ENCODE data around the gene SMURF2.
"Not testable (repeated sequence)": the region's sequence is repeated elsewhere in the genome, so short reads cannot be mapped to it uniquely, and the experiment has no call there.

The SMURF2 gene

DNA sequence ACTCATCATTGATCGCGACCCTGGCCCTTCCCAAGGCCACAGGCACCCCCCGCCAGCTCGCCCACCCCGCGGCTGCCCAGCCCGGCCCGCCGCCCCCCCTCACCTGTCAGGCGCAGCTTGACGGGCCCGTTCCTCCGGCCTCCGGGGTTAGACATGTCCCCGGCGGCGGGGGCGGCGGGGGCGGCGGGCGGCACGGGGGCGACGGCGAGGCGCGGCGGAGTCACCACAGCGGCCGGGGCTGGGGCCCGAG, 456 bp downstream of the SMURF2 start:
- Histone ChIP-seq H3K36me3 (replicated peaks) (peaks cover 11% of the 10 kb centered on the region), H3K27ac (peak overlapping the region; percentile 93), H3K27me3 (replicated peaks) (no peaks in the 10 kb centered on the region), H3K4me3 (ENCODE audit: low read depth, low read length) (peak overlapping the region; percentile 78)
- in situ Hi-C loops (cut with HindIII; ENCODE audit: low pct_ligation_motif_present, low sequenced_read_pairs): no loop called here
- TF ChIP-seq, protein P1, sequence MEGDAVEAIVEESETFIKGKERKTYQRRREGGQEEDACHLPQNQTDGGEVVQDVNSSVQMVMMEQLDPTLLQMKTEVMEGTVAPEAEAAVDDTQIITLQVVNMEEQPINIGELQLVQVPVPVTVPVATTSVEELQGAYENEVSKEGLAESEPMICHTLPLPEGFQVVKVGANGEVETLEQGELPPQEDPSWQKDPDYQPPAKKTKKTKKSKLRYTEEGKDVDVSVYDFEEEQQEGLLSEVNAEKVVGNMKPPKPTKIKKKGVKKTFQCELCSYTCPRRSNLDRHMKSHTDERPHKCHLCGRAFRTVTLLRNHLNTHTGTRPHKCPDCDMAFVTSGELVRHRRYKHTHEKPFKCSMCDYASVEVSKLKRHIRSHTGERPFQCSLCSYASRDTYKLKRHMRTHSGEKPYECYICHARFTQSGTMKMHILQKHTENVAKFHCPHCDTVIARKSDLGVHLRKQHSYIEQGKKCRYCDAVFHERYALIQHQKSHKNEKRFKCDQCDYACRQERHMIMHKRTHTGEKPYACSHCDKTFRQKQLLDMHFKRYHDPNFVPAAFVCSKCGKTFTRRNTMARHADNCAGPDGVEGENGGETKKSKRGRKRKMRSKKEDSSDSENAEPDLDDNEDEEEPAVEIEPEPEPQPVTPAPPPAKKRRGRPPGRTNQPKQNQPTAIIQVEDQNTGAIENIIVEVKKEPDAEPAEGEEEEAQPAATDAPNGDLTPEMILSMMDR (IDR thresholded peaks at IDR 0.05; ENCODE audit: low read depth, low read length, missing control alignments): no peak
- DNase-seq: no peak

DNA sequence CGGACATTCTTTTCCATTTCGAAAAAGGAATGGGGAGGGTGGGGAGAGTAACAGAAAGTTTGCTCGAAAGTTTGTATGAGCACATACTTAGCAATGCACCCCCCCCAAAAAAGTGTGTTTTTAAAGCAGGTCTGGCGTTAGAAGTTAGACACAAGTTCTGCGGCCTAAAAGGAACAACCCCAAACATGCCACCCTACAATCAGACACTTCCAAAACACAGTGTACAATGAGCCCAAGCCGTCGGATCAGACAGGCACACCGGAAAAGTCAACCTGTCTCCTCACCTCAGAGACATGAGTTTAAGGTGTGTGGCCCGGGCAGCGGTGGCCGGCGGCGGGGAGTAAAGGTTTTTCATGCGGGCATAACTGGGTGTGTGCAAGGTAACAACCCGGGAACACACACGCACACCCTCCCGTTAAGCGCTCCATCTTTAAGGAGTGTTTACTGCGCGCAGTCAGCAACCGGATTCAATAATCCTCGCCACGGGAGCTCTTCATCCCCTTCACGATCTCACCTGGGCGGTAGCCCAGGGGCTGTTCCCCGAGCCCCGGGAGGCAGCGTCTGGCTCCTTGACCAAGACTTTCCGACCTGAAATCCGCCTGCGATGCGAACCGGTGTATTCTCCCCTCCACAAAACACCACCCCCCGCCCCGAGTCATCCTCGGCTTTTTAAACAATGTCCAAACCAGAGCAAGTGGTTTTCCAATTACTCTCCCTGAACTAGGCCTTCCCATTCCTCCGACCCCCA, 955 bp downstream of the SMURF2 start:
- peak overlapping the region; percentile 78 for H3K4me3 ChIP-seq (ENCODE audit: low read depth, low read length)

DNA sequence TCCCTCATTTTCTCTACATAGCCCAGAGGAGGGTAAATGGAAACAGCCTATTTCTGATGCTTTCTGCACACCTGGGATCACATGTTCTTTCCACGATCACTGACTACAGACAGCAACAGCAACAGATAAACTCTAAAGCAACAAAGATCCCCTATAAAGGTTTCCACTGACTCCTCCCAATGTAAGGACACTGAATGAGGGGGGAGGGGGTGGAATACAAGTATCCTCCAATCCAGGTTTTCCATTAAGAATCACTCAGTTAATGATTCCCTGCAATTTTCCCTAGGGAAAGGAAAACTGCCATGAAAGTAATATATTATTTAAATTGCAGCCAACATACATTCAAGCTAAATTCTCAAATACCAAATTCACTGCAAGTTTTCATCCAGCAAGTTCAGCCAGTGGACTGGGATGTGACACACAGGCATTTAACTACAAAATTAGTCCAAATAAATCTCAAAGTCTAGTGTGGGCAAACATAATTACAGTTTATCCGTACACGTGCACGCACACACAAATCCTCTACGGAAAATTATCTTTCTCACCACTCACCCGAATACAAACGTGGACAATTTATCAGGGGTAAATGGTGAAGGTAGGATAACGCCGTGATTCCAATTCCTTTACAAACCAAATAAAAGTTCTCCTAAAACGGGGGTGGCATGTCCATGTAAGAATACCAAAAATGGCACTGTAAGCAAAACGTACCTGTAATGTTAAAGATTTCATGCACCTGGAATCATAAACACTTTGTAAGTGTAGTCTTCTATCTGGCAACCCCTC, 1.7 kb downstream of the SMURF2 start:
- Histone ChIP-seq H3K27ac (peak overlapping the region; percentile 58), H3K36me3 (replicated peaks) (peaks cover 12% of the 10 kb centered on the region), H3K4me3 (ENCODE audit: low read depth, low read length) (peak overlapping the region; percentile 78)
- in situ Hi-C loops (cut with HindIII; ENCODE audit: low pct_ligation_motif_present, low sequenced_read_pairs); DNase-seq; H3K27me3 ChIP-seq (replicated peaks): not testable (repeated sequence)

More for the DNA sequence above, 955 bp downstream of the SMURF2 start:
- H3K27me3 ChIP-seq (replicated peaks); in situ Hi-C loops (cut with HindIII; ENCODE audit: low pct_ligation_motif_present, low sequenced_read_pairs); DNase-seq: not testable (repeated sequence)
- Histone ChIP-seq H3K36me3 (replicated peaks) (peaks cover 12% of the 10 kb centered on the region), H3K27ac (peak overlapping the region; percentile 58)

DNA sequence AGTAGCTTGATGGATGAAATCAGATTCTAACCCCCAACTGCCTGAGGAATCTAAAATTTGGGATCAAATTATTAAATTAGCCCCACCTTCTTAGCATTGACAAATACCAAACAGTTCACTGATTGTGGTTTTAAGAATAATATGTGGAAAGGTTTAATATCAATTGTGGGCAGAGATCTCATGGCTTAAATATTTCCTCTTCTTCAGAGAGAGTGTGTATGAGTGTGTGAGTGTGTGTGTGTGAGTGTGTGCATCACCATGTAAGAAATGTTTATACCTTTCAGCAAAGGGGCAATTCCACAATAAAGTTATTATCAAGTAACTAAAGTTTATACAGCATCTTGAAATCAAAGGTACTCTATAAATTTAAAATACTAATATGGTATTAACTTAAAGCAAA, 3.2 kb downstream of the SMURF2 start:
- in situ Hi-C loops (cut with HindIII; ENCODE audit: low pct_ligation_motif_present, low sequenced_read_pairs): no loop called here
- H3K36me3 ChIP-seq (replicated peaks): peaks cover 12% of the 10 kb centered on the region
- H3K27me3 ChIP-seq (replicated peaks): no peaks in the 10 kb centered on the region
- peak; percentile 63 for DNase-seq
- peak overlapping the region; percentile 19 for H3K27ac ChIP-seq
- peak overlapping the region; percentile 33 for H3K4me3 ChIP-seq (ENCODE audit: low read depth, low read length)
- TF ChIP-seq, protein P1 (IDR thresholded peaks at IDR 0.05; ENCODE audit: low read depth, low read length, missing control alignments): no peak

DNA sequence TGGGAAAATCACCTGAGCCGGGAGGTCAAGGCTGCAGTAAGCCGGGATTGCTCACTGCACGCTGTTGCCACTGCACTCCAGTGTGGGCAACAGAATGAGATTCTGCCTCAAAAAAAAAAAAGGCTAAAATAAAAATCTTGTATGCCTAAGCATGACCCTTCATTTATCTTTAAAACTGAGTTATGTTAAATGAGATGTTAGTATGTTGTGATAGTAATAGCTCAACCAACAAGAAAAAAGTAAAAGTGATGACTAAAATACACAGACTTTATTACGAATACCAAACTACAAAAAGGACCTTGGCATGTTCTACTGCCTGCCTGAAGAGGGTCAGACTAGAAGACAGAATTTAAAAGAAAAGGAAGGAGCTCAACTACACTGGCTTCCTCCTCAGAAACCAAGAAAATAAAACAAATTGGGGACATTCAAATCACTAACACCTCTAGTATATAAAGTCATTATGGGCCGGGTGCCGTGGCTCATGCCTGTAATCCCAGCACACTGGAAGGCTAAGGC, 4.4 kb downstream of the SMURF2 start:
- no peak overlapping the region for H3K4me3 ChIP-seq (ENCODE audit: low read depth, low read length)
- in situ Hi-C loops (cut with HindIII; ENCODE audit: low pct_ligation_motif_present, low sequenced_read_pairs): no loop called here
- H3K27me3 ChIP-seq (replicated peaks): no peaks in the 10 kb centered on the region
- peaks cover 12% of the 10 kb centered on the region for H3K36me3 ChIP-seq (replicated peaks)
- DNase-seq: no peak
- TF ChIP-seq, protein P1 (IDR thresholded peaks at IDR 0.05; ENCODE audit: low read depth, low read length, missing control alignments): no peak
- peak overlapping the region; percentile 19 for H3K27ac ChIP-seq

DNA sequence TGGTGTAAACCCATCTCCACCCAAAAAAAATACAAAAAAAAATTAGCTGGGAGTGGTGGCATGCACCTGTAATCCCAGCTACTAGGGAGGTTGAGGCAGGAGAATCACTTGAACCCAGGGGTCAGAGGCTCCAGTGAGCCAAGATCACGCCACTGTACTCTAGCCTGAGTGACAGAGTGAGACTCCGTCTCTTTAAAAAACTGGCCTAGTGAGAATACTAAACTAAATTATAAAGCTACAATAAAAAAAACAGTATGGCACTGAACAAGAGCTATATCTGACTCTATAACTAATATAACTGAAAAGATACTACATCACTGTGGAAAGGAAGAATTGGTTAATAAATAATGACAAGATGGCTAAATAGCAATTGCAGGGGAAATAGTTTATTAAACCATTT, 6.4 kb downstream of the SMURF2 start:
- DNase-seq: no peak

More for the DNA sequence above, 6.4 kb downstream of the SMURF2 start:
- in situ Hi-C loops (cut with HindIII; ENCODE audit: low pct_ligation_motif_present, low sequenced_read_pairs): no loop called here
- Histone ChIP-seq H3K27ac (no peak overlapping the region), H3K4me3 (ENCODE audit: low read depth, low read length) (no peak overlapping the region), H3K36me3 (replicated peaks) (peaks cover 8% of the 10 kb centered on the region), H3K27me3 (replicated peaks) (no peaks in the 10 kb centered on the region)
- TF ChIP-seq, protein P1 (IDR thresholded peaks at IDR 0.05; ENCODE audit: low read depth, low read length, missing control alignments): no peak
